Left ventricle myocardium inferior (tissue), 1 donor: ENCODE data around the gene C1QA. TPM values are rescaled to one million over a fixed set of nuclear protein-coding genes. Genes with fewer than 3 reads are reported as not detected.

Source experiments
- DNase-seq: peaks from one replicate; pipeline ENCODE4 v3.0.0-alpha.2; 2020
- H3K27ac ChIP-seq: fragments of 200-600 bp; replicated peaks from 2 replicates; pipeline ENCODE4 v1.8.0; 2021
- H3K27me3 ChIP-seq: fragments of 200-600 bp; 2 replicates; pipeline ENCODE4 v1.8.0; 2021; ENCODE audit warnings: low read depth
- H3K36me3 ChIP-seq: fragments of 200-600 bp; 2 replicates; pipeline ENCODE4 v1.8.0; 2021
- H3K4me1 ChIP-seq: fragments of 200-600 bp; 2 replicates; pipeline ENCODE4 v1.8.0; 2021
- H3K4me3 ChIP-seq: fragments of 200-600 bp; 2 replicates; pipeline ENCODE4 v1.8.0; 2021; ENCODE audit warnings: mild to moderate bottlenecking, moderate library complexity
- H3K9me3 ChIP-seq: fragments of 200-600 bp; replicated peaks from 2 replicates; pipeline ENCODE4 v1.8.0; 2021
- CTCF ChIP-seq: fragments of 200-600 bp; IDR thresholded peaks from 2 replicates; pipeline ENCODE4 v1.8.0; 2021; ENCODE audit warnings: antibody characterized with exemption, mild to moderate bottlenecking, borderline replicate concordance
- intact Hi-C: fragments of 100-400 bp; cut with micrococcal nuclease; formaldehyde crosslinking; loops from one replicate; pipeline ENCODE4 v1.11.0; 2022
- total RNA-seq: library from RNA; stranded (reverse); fragmentation: NEBNext Ultra II Directional; extraction: Animal tissue kit (Norgen Biotek cat#: 25700); gene quantifications from one replicate; pipeline ENCODE4 v1.2.1, GENCODE V29; 2021
- donor health status: DM: no; HTN: yes; CAD: no; lungs with severe emphysema.

The C1QA gene
- total RNA-seq, 1 donor from 2014 or later: 70.1 TPM

GRCh38 chr1:22641247-22641646 is 4.8 kb downstream of the C1QA start:
- DNase-seq: no peak
- Histone ChIP-seq H3K36me3 (no peaks in the 10 kb centered on the region), H3K27me3 (peaks cover 72% of the 10 kb centered on the region), H3K9me3 (no peaks in the 10 kb centered on the region), H3K4me3 (no peak overlapping the region), H3K27ac (no peak overlapping the region), H3K4me1 (peaks cover 9% of the 10 kb centered on the region)
- intact Hi-C loops: loop anchor here (5.0 kb wide), 1 partner anchor 219 kb away; no protein-coding TSS in a partner anchor
- TF ChIP-seq CTCF: no peak

- Histone ChIP-seq H3K4me3 (no peak overlapping the region), H3K36me3 (no peaks in the 10 kb centered on the region), H3K27me3 (peaks cover 65% of the 10 kb centered on the region), H3K4me1 (peaks cover 4% of the 10 kb centered on the region), H3K9me3 (no peaks in the 10 kb centered on the region), H3K27ac (peak overlapping the region; percentile 33)
- intact Hi-C loops: loop anchor here (5.0 kb wide), 1 partner anchor 220 kb away; no protein-coding TSS in a partner anchor
- peak; percentile 92 for TF ChIP-seq CTCF
- DNase-seq: peak; percentile 86
Measured at GRCh38 chr1:22641906-22642636, 5.6 kb downstream of the C1QA start.

- peaks cover 56% of the 10 kb centered on the region for H3K27me3 ChIP-seq
- H3K27ac ChIP-seq: peak within 1 kb of the TSS; percentile 33
- no peaks in the 10 kb centered on the region for H3K9me3 ChIP-seq
- H3K4me1 ChIP-seq: peaks cover 4% of the 10 kb centered on the region
- intact Hi-C loops: loop anchor here (5.0 kb wide), 1 partner anchor 221 kb away; no protein-coding TSS in a partner anchor
- peak within 1 kb of the TSS; percentile 46 for H3K4me3 ChIP-seq
- no peaks in the 10 kb centered on the region for H3K36me3 ChIP-seq
- DNase-seq: peak; percentile 51
- no peak for TF ChIP-seq CTCF
Measured at GRCh38 chr1:22643381-22643780, 7.0 kb downstream of the C1QA start, which contains the start of gene C1QC. Gene C1QC (plus strand): TSS chr1:22643633. CDS start chr1:22644024, 391 bp downstream.

- no peak for DNase-seq
- no peaks in the 10 kb centered on the region for H3K9me3 ChIP-seq
- peaks cover 56% of the 10 kb centered on the region for H3K27me3 ChIP-seq
- no peaks in the 10 kb centered on the region for H3K36me3 ChIP-seq
- H3K4me1 ChIP-seq: peaks cover 4% of the 10 kb centered on the region
- peak overlapping the region; percentile 23 for H3K27ac ChIP-seq
- intact Hi-C loops: loop anchor here (5.0 kb wide), 1 partner anchor 222 kb away; no protein-coding TSS in a partner anchor
- peak overlapping the region; percentile 46 for H3K4me3 ChIP-seq
- TF ChIP-seq CTCF: no peak
Measured at GRCh38 chr1:22643928-22644327, 7.5 kb downstream of the C1QA start.

- DNase-seq: no peak
- intact Hi-C loops: no loop called here
Measured at GRCh38 chr1:22645931-22646330, 9.5 kb downstream of the C1QA start.

More at GRCh38 chr1:22645931-22646330, 9.5 kb downstream of the C1QA start:
- peak overlapping the region; percentile 27 for H3K27ac ChIP-seq
- TF ChIP-seq CTCF: no peak
- no peaks in the 10 kb centered on the region for H3K9me3 ChIP-seq
- H3K36me3 ChIP-seq: no peaks in the 10 kb centered on the region
- peaks cover 45% of the 10 kb centered on the region for H3K27me3 ChIP-seq
- H3K4me1 ChIP-seq: peaks cover 4% of the 10 kb centered on the region
- peak overlapping the region; percentile 46 for H3K4me3 ChIP-seq
